Activated T-cell treated with anti-CD3 and anti-CD28 coated beads, Interleukin-2, amount 50 U/mL, for 72 hours (primary cell): ENCODE results near the gene SUCNR1. TPM values are rescaled to one million over a fixed set of nuclear protein-coding genes. Genes with fewer than 3 reads are reported as not detected.
"Not testable (repeated sequence)": the region's sequence is repeated elsewhere in the genome, so short reads cannot be mapped to it uniquely, and the experiment has no call there.

ENCODE experiments used
- ATAC-seq, 2 donors: fragments of 150-1000 bp; cut with Tn5 transposase; replicated peaks in 1 of 2; 2 replicates each; pipeline ENCODE4 v1.10.0; 2021; ENCODE audit warnings: moderate library complexity in 2 of 2, mild to moderate bottlenecking in 1 of 2
- DNase-seq, 2 donors: peaks; one replicate each; pipeline ENCODE4 v3.0.0; 2021 to 2022; ENCODE audit warnings: mixed read lengths in 1 of 2
- H3K27ac Mint-ChIP-seq: one replicate; pipeline ENCODE4 v1.8.0; 2022; ENCODE audit warnings: mild to moderate bottlenecking, moderate library complexity, mixed read lengths
- H3K27me3 Mint-ChIP-seq: one replicate; pipeline ENCODE4 v1.8.0; 2022; ENCODE audit warnings: low read depth, mixed read lengths
- H3K36me3 Mint-ChIP-seq, 2 donors: one replicate each; pipeline ENCODE4 v1.8.0; 2022; ENCODE audit warnings: mixed read lengths in 2 of 2, mild to moderate bottlenecking in 1 of 2; ENCODE audit not compliant: insufficient read depth in 2 of 2
- H3K4me1 Mint-ChIP-seq: one replicate; pipeline ENCODE4 v1.8.0; 2022; ENCODE audit warnings: low read depth, mixed read lengths
- H3K4me3 Mint-ChIP-seq, 2 donors: one replicate each; pipeline ENCODE4 v1.8.0; 2022; ENCODE audit warnings: mild to moderate bottlenecking in 2 of 2, mixed read lengths in 2 of 2, moderate library complexity in 2 of 2
- H3K9me3 Mint-ChIP-seq, 2 donors: one replicate each; pipeline ENCODE4 v1.8.0; 2022; ENCODE audit warnings: mixed read lengths in 2 of 2
- total RNA-seq, 2 donors: library from RNA; stranded (reverse); gene quantifications; one replicate each; pipeline ENCODE4 v1.2.3, GENCODE V29; 2022

The SUCNR1 gene, protein sequence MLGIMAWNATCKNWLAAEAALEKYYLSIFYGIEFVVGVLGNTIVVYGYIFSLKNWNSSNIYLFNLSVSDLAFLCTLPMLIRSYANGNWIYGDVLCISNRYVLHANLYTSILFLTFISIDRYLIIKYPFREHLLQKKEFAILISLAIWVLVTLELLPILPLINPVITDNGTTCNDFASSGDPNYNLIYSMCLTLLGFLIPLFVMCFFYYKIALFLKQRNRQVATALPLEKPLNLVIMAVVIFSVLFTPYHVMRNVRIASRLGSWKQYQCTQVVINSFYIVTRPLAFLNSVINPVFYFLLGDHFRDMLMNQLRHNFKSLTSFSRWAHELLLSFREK
- under 1 TPM in 1 of 2 donors, not detected in 1; 0.05 TPM for total RNA-seq

DNA sequence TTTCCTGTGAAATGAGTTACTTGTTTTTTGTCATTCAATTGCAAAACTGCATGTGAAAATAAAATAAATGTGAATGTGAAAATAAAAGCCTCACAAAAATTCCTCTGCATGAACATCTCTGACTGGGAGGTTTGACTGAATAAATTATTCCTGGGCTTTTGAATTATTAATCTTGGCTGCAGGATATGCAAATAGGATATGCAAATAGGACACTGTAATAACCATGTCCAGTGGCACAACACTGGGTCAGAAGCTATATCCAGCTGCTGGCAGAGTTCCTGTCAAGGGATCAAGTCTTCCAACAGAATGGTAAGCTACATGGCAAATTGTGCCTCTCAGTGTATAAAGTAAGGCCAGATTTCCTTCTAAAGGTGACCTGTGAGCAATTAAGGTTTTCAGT, at the start of gene SUCNR1:
Gene SUCNR1 (plus strand): TSS at position 246 of the 400 bp plus-strand sequence. CDS start 6,250 bp downstream, outside the sequence.
- Mint-ChIP-seq H3K9me3 (no peaks in the 10 kb centered on the region), H3K4me1 (peaks cover 11% of the 10 kb centered on the region), H3K36me3 (no peaks in the 10 kb centered on the region), H3K4me3 (no peak within 1 kb of the TSS), H3K27me3 (no peaks in the 10 kb centered on the region), H3K27ac (no peak within 1 kb of the TSS)
- no peak for ATAC-seq
- DNase-seq = no peak

DNA sequence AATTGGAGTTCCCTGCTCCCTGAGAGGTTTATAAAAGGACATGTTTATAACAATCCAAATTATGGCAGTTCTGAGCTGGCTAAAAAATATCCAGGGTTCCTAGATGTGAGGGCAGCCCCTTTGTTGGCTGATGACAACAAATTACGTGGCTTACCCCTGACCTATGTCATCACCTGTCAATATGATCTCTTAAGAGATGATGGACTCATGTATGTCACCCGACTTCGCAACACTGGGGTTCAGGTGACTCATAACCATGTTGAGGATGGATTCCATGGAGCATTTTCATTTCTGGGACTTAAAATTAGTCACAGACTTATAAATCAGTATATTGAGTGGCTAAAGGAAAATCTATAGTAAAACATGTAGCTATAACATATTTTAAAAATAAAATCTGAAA, 45.6 kb upstream of the SUCNR1 start:
- DNase-seq (no peak), ATAC-seq (no peak)
- Mint-ChIP-seq H3K4me1 (no peaks in the 10 kb centered on the region), H3K4me3 (no peak overlapping the region), H3K36me3 (no peaks in the 10 kb centered on the region), H3K27me3 (peaks cover 11% of the 10 kb centered on the region), H3K27ac (no peak overlapping the region), H3K9me3 (peaks cover 0 to 4% of the 10 kb centered on the region in 2 donors)

DNA sequence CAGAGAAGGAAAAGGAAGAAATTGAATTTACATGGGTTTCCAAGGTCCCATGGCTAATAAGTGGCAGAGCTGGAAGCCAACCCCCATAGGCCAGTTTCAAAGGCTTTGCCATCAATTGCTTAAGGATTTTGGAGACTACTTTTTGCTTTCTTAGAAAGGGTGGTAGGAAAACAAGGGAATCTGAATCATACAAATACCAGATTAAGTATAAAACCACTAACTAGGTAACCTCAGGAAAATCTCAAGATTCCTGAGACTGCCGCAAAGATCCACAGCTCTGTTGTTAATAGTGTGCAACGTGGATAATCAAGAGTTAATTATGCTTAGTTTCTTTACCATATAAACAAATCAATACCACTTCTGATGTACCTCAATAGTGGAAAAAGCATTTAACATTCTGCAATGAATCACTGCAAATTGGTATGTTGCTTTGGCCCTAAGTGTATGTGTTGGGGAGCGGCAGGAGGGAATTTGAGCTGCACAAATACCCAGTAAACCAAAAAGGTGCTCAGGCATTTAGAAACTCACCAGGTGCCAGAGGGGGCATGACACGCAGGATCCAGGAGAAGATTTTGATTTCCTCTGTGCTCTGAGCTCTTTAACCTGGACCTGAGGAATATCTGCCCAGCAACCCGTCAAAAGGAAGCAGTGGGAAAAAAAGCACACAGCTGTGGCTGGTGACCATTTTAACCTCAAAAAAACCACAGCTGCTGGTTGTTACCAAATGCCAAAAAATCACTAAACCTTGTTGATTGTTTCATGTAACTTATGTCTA, 37.5 kb upstream of the SUCNR1 start:
- Mint-ChIP-seq H3K27ac (no peak overlapping the region), H3K9me3 (no peaks in the 10 kb centered on the region), H3K4me3 (no peak overlapping the region), H3K36me3 (no peaks in the 10 kb centered on the region), H3K4me1 (no peaks in the 10 kb centered on the region), H3K27me3 (peaks cover 27% of the 10 kb centered on the region)
- no peak for DNase-seq
- no peak for ATAC-seq

DNA sequence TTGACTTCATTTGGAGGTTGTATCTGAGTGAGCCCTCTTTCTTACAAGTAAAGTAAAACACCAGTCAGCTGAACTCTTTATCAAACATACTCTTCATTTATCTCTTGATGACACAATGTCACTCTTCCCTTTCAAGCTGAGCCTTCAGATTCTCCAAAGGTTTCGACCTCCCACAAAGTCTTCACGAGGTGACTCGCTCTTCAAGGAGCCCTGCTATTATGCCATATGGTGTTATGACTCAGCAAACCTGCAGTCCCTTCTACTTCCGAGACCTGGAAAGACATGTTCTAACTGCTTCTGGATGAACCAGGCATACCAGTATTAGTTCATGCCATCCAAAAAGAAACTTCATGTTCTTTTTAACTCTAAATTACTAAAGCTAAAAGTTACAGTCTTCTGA, 36.4 kb upstream of the SUCNR1 start:
- H3K4me1 Mint-ChIP-seq = no peaks in the 10 kb centered on the region
- peaks cover 27% of the 10 kb centered on the region for H3K27me3 Mint-ChIP-seq
- no peaks in the 10 kb centered on the region for H3K9me3 Mint-ChIP-seq
- ATAC-seq = no peak
- no peak overlapping the region for H3K27ac Mint-ChIP-seq
- H3K36me3 Mint-ChIP-seq = no peaks in the 10 kb centered on the region
- DNase-seq = no peak
- no peak overlapping the region for H3K4me3 Mint-ChIP-seq

DNA sequence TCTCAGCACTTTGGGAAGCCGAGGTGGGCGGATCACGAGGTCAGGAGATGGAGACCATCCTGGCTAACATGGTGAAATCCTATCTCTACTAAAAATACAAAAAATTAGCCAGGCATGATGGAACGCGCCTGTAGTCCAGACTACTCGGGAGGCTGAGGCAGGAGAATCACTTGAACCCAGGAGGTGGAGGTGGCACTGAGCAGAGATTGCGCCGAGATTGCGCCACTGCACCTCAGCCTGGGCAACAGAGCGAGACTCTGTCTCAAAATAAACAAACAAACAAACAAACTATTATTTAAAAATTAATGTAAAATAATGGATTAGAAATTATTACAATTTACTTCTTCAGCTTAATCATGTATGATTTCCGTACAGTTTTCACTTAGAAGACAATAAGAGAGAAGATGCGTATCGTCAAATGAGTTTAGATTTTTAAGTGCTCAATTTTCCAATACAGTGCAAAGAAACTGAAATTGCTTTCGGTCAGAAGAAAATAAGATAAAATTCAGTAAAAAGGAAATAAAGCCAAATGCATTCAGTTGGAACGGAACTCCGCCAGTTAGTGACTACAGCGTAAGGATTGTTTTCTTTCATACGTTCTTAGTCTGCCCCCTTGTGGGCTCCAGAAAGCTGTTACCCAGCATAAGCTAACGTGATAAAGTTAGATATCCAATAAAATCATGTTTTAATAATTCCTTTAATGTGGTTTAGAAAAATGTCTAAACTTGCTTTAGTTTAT, 34.7 kb upstream of the SUCNR1 start:
- no peak overlapping the region for H3K4me3 Mint-ChIP-seq
- H3K36me3 Mint-ChIP-seq = no peaks in the 10 kb centered on the region
- H3K9me3 Mint-ChIP-seq = no peaks in the 10 kb centered on the region
- H3K4me1 Mint-ChIP-seq = no peaks in the 10 kb centered on the region
- peaks cover 18% of the 10 kb centered on the region for H3K27me3 Mint-ChIP-seq
- peak; percentile 53 to 64 for ATAC-seq
- no peak overlapping the region for H3K27ac Mint-ChIP-seq
- peak; percentile 36 to 47 for DNase-seq

DNA sequence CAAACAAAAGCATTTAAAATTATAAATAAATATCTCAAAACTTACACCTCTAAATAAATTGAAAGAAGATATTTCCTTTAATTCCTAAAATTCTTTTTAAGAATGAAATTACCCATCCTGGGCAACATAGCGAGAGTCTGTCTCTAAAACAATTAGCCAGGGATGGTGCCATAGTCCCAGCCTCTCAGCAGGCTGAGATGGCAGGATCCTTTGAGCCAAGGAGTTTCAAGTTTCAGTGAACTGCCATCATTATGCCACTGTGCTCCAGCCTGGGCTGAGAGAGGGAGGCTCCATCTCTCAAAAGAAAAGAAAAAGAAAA, 34.2 kb upstream of the SUCNR1 start:
- no peaks in the 10 kb centered on the region for H3K4me1 Mint-ChIP-seq
- no peaks in the 10 kb centered on the region for H3K36me3 Mint-ChIP-seq
- ATAC-seq = no peak

DNA sequence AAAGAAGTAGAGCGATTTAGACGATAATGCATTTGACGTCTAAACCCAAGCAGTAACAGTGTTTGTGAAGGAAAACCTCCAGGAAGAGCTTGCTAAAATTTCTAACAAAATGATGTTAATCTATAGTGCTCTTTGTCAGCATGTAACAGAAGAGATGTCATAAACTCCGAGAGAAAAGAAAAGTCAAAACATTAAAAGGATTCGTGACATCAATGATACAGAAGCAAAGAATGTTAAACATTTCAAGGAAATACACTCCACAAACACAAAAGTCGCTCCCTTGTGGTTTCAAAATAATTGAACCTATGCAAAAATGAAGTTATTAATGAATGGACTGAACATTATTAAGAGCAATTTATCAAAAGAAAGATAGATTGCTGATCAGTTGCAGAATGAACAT, 31.6 kb upstream of the SUCNR1 start:
- Mint-ChIP-seq H3K9me3 (no peaks in the 10 kb centered on the region), H3K4me1 (no peaks in the 10 kb centered on the region), H3K27ac (no peak overlapping the region), H3K4me3 (no peak overlapping the region), H3K36me3 (no peaks in the 10 kb centered on the region), H3K27me3 (peaks cover 6% of the 10 kb centered on the region)
- no peak for DNase-seq
- no peak for ATAC-seq

More for the DNA sequence above, 34.2 kb upstream of the SUCNR1 start:
- Mint-ChIP-seq H3K27ac (no peak overlapping the region), H3K4me3 (no peak overlapping the region), H3K9me3 (no peaks in the 10 kb centered on the region), H3K27me3 (peaks cover 13% of the 10 kb centered on the region)
- no peak for DNase-seq

DNA sequence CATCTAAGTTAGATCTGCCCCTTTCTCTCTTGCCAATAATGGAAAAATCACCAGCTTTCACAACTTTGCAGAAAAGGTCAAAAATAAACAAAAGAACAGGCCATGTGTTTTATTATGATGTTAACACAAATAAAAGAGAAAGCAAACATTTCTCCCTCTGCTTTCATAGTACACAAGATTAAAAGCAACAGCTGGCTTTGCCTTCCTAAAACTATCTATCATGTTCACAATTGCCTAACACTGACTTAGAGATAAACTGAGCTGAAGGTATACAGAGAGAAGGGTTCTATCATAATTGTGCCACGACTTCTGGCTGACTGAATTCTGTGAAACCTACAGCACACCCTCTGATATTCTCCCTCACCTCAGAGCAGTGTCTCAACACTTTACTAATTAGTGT, 30.2 kb upstream of the SUCNR1 start:
- H3K27ac Mint-ChIP-seq = no peak overlapping the region
- H3K27me3 Mint-ChIP-seq = no peaks in the 10 kb centered on the region
- ATAC-seq (no peak), DNase-seq (no peak)
- H3K4me3 Mint-ChIP-seq = no peak overlapping the region
- H3K9me3 Mint-ChIP-seq = no peaks in the 10 kb centered on the region
- no peaks in the 10 kb centered on the region for H3K36me3 Mint-ChIP-seq
- H3K4me1 Mint-ChIP-seq = no peaks in the 10 kb centered on the region

DNA sequence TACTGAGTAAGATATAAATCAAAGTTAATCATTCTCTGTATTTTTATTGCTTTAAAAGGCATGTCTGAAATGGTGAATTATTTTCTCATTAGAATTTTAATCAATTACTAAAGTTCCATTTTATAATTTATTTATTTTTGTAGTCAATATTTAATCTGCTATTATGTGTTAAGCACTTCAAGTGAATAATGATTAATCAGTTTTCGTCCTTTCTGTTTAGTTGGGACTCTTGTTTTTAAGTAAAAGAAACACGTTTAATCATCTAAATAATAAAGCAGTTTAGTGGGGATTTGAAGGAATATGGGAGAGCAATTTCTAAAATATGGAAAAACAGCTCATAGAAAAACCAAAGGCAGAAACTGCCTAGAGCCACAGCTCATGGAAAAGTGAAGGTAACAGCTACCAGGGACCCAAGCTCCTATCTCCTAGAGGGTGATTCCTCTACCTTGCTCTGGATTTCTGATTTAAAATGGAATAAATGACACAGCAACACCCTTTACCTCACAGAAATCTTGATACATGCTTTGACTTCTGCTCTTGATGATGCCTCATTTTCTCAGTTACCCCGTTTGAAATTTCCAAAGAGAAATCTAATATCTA, 28.0 kb upstream of the SUCNR1 start:
- Mint-ChIP-seq H3K36me3 (no peaks in the 10 kb centered on the region), H3K27me3 (no peaks in the 10 kb centered on the region), H3K4me1 (no peaks in the 10 kb centered on the region), H3K27ac (no peak overlapping the region), H3K9me3 (peaks cover 0 to 3% of the 10 kb centered on the region in 2 donors), H3K4me3 (no peak overlapping the region)
- no peak for DNase-seq
- no peak for ATAC-seq

DNA sequence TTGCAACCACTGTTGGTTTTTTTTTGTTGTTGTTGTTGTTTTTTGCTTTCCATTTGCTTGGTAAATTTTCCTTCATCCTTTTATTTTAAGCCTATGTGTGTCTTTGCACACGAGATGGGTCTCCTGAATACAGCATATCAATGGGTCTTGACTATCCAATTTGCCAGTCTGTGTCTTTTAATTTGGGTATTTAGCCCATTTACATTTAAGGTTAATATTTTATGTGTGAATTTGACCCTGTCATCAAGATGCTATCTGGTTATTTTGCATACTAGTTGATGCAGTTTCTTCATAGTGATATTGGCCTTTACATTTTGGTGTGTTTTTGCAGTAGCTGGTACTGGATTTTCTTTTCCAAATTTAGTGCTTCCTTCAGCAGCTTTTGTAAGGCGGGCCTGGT, 23.4 kb upstream of the SUCNR1 start:
- H3K36me3 Mint-ChIP-seq, H3K4me3 Mint-ChIP-seq, ATAC-seq, H3K4me1 Mint-ChIP-seq, DNase-seq, H3K27ac Mint-ChIP-seq, H3K27me3 Mint-ChIP-seq: not testable (repeated sequence)
- H3K9me3 Mint-ChIP-seq = peaks cover 5 to 11% of the 10 kb centered on the region in 2 donors

DNA sequence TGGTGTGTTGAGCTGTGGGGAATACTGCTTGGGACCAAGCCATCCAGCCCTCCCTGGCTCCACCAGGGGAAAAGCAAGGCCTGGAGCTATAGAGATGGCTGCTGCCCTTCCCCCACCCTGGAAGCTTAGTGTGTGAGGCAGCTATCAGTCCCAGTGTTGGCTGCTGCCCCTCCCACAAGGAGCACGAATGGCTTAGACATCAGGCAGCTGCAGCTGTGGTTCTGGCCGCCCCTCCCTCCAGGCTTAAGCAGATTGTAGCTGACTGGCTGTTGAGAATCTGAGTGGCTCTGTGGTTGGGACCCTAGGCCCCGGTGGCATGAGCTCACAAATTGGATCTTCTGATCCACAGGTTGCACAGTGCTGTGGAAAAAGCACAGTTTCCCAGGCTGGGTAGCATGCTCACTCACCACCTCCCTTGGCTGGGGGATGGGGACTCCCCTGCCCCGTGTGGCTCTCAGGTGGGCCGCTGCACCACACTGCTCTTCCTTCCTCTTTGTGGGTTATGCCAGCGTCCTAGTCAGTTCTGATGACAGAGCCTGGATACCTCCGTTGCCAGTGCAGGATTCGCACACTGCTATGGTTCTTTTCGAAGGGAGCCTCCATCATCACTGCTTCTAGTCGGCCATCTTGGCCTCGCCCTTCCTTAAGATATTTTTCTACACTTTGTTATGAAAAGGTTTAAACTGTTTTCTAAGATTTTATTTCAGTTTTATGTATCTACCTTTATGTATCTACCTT, 21.2 kb upstream of the SUCNR1 start:
- ATAC-seq (no peak), DNase-seq (no peak)
- no peak overlapping the region for H3K27ac Mint-ChIP-seq
- H3K36me3 Mint-ChIP-seq = peaks cover 0 to 5% of the 10 kb centered on the region in 2 donors
- H3K4me3 Mint-ChIP-seq = no peak overlapping the region
- H3K27me3 Mint-ChIP-seq = no peaks in the 10 kb centered on the region
- H3K9me3 Mint-ChIP-seq = peaks cover 5 to 11% of the 10 kb centered on the region in 2 donors
- H3K4me1 Mint-ChIP-seq = no peaks in the 10 kb centered on the region

DNA sequence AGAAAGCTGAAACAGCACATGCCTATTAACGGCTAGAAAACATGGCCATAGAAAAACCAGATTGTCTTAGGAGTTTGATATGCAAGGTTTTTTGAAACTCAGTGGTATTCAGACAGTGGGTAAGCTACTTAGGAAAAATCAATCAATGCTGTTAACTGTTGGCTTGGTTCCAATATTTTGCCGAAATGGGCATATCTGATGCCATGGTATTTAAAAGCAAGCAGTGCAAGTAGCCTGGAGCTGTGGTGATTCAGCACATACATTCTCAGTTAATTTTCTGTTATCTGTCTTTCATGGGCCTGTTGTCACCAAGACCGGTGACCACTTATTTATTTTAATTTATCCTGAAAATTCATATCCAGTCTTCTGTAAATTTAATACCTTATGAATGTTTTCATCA, 17.3 kb upstream of the SUCNR1 start:
- Mint-ChIP-seq H3K36me3 (no peaks in the 10 kb centered on the region), H3K4me1 (no peaks in the 10 kb centered on the region), H3K27me3 (no peaks in the 10 kb centered on the region), H3K4me3 (no peak overlapping the region), H3K9me3 (peaks cover 0 to 4% of the 10 kb centered on the region in 2 donors), H3K27ac (no peak overlapping the region)
- no peak for DNase-seq
- ATAC-seq = no peak
